HG02610 (cell line): Measurements from ENCODE around the gene SLC35F6.
A peak's percentile ranks its signal among the peaks of the same experiment; 100 is the strongest.

ENCODE experiments used
- ATAC-seq: cut with Tn5 transposase; IDR thresholded peaks from one replicate; pipeline ENCODE4 v1.9.1; 2021; ENCODE audit warnings: mild to moderate bottlenecking, moderate library complexity; ENCODE audit not compliant: unreplicated experiment

Gene SLC35F6, protein sequence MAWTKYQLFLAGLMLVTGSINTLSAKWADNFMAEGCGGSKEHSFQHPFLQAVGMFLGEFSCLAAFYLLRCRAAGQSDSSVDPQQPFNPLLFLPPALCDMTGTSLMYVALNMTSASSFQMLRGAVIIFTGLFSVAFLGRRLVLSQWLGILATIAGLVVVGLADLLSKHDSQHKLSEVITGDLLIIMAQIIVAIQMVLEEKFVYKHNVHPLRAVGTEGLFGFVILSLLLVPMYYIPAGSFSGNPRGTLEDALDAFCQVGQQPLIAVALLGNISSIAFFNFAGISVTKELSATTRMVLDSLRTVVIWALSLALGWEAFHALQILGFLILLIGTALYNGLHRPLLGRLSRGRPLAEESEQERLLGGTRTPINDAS

DNA sequence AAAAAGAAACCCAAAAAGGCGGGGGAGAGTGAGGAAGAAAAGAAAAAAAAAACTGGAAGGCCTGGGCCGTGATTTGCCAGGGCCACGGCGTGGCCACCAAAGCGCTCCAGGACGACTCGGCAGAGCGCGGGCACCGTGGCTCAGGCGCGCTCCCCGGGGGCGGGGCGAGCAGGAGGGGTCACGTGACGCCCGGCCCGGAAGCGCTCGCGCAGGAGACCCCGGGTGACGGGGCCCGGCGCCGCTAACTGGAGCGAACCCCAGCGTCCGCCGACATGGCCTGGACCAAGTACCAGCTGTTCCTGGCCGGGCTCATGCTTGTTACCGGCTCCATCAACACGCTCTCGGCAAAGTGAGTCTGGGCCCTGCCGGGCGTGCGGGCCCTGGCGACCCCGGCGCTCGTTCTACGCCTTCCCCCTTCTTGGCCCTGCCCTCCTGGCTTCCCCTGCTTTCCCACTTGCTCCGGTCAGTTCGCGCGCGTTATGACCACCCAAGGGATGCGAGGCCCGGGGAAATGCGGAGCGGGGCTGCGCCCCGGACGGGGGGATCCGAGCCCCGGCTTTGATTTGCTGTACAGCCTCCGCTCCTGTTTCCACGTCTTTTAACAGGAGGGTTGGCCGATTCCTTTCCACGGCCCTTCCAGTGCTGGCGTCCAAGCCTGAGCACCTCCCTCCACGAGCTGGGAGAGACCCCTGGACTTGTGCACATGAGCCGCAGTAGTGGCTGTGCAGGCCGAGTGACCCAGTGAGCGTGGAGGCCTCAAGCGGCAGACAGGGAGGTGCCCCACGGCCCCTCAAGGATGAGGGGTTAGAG lies at the start of gene SLC35F6:
TSS of gene SLC35F6 (plus strand) at position 207 of the 810 bp plus-strand sequence. CDS start at position 273, 66 bp downstream.
- ATAC-seq: peak; percentile 77

DNA sequence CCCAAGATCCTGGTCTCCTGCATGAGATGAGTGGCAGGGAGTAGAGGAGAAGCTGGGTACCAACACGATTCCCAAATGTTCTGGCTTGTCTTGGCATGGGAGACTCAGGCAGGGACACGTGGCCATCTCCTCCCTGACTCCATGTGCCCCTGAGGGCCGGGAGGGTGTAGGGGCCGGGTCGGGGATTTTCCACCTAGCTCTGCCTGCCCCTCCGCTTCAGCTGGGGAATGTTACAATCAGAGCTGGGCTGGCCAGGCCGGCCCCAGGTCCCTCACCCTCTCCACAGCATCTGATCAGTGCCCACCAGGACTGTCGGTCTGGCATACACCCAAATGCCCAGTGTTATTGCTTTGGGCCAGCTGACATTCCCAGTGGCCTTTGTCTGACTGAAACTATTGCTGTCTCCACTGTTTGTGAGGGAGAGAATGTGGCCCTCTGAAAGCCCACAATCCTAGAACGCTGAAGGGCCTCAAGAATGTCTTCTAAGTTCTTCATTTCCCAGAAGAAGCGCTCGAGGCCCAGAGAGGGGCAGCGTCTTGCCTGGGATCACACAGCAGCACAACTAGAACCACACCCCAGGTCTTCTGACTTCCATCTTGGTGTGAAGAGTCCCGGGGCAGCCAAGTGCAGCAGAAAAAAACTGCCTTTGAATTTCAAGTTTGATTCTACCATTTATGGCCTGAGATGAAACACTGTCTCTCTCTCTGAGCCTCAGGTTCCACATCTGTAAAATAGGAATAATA lies 48.4 kb upstream of the SLC35F6 start:
- no peak for ATAC-seq

DNA sequence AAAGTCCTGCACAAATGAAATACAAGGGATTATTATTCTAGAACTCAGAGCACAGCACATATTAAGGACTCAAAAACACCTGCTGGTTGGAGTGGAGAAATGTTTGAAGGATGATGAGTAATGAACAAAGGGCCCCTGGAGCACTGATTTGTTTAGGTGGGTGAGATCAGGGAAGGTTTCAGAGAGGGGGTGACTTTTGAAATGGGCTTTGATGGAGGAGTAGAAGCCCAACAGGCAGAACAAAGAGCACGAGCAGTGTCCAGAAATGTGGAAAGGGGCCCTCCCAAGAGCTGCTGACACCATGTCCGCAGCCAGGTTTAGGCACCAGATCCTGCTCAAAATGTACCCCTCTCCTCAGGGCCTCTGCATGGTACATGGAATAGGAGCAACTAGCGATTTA lies 47.7 kb upstream of the SLC35F6 start:
- ATAC-seq: no peak

DNA sequence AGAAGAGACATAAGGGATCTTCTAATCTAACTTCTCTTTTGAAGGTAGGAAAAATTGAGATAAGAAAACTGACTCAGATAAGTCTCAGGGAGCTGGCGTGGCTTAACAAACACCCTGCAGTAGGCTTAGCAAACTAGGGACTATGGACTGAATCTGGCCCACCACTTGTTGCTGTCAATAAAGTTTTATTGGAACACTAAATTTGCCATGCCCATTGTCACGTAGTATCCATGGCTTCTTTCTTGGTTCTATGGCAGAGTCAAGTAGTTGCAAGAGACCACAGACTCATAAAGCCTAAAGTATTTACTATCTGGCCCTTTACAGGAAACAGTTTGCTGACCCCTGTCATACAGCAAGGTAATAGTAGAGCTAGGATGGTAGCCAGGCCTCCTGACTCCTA lies 47.3 kb upstream of the SLC35F6 start:
- ATAC-seq: no peak

DNA sequence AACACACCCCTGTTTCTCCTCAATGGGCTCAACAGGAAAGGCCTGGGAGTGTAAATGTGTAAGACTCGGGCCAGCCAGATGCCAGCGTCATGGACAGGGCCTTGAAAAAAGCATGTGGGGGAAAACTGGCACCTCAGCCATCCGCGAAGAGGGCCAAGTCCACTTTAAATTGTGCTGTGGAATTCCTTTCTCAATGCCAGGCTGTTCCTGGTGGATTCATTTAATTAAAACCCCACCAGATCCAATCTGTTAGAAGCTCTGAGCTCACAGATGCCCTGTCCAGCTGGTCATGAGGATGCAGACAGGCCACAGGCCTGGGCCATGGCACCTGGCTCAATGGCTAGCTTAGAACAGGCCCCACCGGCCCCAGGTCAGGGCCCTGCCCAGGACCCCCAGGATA lies 46.7 kb upstream of the SLC35F6 start:
- no peak for ATAC-seq

DNA sequence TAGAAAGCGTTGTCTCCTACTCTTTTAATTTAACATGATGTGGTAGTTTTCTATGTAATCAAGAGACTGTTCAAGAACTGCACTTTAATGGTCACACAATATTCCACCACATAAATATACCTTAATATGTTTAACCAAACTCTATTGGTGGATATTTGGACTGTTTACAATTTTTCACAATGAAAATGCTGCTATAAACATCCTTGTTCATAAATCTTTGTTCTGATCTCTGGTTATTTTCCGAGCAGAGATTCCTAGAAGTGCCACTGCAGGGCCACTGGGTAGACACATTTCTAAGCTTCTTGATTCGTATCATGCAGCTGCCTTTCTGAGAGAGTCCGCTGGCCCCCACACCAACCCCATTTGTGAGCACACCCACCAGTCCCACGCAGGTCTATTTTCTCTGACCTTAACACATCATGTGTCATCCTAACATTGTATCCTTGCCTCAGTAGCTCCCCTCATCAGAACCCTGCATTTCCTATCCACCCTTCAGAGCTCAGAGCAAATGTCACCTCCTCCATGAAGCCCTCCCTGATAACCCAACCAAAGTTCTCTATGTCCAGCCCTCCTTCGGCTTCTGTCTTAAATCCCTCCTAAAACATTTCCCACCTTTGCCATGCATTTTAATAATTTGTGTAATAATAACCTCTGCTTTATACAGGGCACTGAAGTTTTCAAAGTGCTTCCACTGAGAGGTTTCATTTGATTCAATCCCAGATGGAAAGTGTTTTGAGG lies 45.0 kb upstream of the SLC35F6 start:
- no peak for ATAC-seq

DNA sequence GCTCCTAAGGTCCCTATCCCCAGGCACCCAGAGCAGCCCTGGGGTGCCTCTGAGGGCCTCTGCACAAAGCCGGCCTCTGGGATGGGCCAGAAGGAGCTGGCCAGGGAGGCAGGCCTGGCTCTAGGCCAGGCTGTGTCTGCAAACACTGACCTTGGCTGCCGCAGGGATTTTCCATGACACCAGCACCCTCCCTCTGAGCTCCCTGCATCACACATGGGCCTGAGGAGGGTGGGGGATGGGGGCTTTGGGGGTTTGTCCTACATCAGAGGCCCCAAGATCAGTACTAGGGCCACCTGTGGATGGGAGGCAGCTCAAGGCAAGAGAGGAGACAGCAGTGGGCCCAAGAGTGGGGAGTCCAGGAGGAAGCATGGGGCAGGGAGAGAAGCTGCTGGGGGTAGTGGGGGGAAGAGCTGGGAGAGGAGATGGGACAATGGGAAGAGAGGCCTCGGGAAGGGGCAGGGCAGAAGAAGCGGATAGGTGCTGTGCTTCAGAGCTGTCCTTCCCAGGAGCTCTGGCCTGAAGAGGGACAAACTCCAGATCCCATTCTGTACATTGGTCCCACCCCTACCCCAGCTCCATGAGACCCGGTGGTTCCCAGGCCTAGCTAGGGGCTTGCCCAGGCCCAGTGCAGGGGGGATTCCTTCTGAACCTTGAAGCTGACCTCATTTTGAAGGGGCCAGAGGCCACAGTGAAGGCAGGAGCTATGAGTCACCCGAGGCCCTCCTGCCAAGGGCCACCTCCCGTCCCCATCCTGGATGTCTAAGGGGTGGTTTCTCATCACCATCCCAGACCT lies 43.6 kb upstream of the SLC35F6 start:
- no peak for ATAC-seq

DNA sequence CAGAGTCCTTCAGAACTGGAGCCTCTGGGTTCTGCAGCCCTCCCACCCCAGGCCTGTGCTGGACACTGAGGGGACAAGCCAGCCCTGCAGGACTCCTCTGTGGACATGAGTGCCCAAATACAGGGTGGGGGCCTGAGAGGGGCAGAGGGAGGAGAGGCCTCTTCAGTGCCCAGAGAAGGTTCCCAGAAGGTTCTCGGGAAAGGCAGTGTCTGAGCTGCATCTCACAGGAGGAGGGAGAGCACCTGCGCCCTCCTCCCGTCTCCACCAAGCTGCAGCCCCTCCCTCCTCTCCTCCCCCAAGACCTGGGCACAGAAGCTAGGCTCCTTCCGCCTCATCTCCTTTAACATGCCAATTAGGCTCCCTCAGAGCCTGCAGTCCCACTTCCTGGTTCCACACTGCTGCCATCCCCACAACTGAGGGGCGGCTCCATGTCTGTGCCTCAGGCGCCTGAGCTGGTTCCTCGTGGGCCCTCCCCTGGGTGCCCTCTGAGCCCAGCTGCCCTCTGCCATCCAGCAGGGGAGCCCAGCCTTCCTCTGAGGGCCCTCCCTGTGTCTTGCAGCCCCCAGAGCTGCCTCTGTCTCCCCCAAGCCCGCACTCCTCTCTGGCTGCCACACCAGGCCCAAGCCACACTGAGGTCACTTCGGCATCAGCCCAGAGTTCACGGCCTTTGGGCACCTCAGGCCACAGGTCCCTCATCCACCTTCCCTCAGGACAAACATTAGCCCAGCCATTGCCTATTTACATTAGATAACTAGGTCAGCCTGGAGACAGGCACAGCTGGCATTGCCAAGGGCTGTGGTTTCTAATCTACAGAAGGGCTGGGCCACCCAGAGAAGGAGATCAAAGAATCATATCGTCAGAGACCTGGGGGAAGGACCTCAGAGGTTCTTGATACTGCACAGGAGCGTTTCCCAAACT lies 42.7 kb upstream of the SLC35F6 start:
- ATAC-seq: no peak

DNA sequence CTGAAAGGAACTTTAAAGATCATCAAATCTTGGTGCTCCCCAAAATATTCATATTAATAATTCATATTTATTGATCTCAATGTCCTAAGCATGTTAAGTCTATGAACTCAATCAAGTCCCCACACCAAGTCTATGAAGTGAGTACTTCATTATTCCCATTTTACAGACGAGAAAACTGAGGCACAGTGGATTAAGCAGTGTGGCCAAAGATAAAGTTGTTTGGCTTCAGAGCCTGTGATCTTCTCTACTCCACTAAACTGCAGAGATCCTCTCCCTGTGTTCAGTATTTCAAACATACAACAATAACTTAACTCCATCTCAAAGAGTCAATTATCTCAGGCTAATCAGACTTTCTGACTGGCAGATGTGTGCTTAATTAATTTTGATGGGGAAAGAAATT lies 41.8 kb upstream of the SLC35F6 start:
- ATAC-seq: no peak

DNA sequence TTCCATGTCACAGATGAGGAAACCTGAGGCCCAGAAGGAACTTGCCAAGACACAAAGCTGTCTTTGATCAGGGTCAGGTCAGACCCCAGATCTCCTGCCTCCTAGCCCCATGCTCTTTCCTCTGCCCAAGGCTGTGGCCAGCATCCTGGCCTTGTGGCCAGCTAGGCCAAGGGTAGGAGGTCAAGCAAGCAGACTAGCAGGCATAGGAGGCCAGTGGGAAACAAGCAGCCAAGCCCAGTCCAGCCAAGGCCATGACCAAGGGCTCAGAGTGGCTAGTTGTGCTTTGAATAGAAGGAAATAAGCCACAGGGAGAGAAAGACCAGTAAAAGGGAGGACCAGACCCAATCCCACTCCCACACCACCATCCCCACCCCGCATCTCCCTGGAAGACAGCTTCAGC lies 41.2 kb upstream of the SLC35F6 start:
- no peak for ATAC-seq

DNA sequence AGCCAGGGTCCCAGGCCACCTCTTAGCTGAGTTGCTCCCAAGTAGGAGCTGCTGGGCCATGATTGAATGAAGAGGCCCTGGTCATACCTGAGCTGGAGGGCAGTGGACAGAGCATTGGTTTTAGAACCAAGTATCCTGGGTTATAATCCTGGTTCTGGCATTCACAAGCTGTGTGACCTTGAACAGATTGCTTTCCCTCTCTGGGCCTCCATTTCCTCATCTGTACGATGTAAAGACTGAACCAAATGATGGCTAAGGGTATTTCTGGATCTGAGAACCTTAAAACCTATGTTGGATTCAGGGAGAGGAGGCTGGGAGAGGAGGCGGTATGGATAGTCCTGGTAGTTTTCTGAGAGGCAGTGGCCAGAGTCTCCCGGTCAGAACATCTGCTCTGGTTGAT lies 40.6 kb upstream of the SLC35F6 start:
- no peak for ATAC-seq

DNA sequence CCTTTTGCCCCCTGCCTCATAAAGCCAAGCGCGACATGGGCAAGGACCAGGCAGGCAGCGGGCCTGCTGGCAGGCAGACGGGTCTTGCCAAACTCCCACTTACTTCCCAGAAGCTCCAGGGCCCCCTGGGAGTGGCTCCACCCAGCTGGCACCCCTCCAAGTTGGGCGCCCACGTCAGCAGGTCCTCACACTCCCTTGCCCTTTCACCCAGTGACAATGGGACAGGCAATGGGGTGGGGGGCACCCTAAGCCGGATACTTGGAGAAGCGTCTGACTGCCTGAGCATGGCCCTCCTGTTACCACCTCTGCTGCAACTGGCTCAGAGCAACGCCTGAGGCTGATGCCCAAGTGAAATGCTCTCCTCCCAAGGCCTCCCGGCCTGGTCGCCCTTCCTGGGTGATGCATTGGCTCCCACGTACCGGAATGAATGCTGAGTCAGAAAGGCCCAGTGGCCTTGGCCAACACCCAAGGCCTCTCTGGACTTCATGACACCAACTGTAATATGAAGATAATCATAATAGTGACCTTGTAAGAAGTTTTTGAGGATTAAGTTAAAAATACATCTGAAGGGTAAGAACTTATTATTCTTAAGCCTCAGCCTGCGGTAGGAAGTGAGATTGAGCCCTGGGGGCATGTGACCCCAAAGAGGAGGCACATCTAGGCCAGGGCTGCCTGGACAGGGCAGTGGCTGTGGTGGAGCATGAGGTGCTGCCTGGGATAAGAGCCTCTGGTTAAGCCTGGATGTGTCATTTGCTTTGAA lies 39.9 kb upstream of the SLC35F6 start:
- no peak for ATAC-seq

DNA sequence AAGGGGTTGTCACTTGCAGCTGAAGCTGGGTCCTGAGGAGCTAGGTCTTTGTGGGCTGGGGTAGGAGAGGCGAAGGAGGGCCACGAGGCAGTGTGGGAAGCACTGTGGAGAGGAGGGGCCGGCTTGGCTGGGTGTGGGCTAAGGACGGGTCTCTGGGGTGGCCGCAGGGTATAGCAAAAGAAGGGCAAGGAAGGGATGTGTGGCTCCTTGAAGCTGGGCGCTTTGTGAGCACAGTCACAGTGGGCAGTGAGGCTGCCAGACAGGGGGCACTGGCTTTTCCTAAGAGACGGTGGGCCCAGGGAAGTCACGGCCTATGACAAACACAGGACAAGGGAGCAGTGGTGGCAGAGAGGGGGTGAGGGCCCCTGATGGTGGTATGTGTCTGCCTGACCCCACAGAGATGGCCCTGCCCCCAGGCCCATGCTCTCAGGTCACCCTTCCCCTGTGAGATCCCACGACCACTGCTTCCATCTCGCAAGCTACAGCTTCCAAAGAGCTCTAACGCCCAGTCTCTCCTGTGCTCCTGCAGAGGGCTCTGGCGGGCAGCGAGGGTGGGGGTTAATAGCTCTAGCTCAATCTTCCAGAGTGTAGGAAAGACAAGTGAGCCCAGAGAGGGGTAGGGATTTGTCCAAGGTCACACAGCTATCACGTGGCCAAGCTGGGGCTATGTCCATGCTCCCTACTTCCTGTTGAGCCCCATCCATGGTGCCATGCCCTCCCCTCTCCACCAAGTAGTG lies 39.1 kb upstream of the SLC35F6 start:
- ATAC-seq: no peak

DNA sequence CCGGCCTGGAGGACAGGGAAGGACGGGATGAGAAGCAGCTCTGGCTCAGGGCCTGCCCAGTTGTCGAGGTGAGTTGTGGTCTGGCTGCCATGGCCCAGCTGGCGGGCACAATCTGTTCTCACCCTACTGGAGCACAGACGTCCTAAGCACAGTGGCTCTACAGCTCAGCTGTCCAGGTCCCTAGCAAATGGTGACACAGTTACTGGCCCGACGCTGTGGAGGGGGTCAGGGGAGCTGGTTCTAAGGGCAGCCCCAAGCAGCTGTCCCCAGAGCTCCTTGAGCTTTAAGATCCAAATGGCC lies 38.6 kb upstream of the SLC35F6 start:
- ATAC-seq: no peak

DNA sequence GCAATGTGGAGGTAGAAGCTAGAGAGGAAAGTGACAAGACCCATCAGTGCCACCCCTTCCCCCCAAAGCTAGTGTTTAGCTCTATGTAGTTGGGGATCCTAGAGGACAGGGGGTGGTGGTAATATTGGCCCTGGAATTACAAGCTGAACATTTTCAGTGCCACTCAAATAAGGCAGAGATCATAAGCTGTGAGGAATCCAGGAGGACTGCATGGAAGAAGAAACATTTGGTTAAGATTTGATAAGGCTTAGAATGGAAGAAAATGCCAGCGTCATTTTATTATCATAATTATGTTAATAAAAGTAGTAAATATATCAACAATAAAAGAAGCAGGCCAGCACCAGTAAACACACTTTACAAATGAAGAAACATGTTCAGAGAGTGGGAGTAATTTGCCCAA lies 37.9 kb upstream of the SLC35F6 start:
- ATAC-seq: no peak

DNA sequence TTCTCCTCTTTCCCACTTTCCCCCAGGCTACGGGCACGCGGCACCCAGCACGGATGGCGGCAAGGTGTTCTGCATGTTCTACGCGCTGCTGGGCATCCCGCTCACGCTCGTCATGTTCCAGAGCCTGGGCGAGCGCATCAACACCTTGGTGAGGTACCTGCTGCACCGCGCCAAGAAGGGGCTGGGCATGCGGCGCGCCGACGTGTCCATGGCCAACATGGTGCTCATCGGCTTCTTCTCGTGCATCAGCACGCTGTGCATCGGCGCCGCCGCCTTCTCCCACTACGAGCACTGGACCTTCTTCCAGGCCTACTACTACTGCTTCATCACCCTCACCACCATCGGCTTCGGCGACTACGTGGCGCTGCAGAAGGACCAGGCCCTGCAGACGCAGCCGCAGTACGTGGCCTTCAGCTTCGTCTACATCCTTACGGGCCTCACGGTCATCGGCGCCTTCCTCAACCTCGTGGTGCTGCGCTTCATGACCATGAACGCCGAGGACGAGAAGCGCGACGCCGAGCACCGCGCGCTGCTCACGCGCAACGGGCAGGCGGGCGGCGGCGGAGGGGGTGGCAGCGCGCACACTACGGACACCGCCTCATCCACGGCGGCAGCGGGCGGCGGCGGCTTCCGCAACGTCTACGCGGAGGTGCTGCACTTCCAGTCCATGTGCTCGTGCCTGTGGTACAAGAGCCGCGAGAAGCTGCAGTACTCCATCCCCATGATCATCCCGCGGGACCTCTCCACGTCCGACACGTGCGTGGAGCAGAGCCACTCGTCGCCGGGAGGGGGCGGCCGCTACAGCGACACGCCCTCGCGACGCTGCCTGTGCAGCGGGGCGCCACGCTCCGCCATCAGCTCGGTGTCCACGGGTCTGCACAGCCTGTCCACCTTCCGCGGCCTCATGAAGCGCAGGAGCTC lies 36.2 kb upstream of the SLC35F6 start:
- ATAC-seq: no peak

DNA sequence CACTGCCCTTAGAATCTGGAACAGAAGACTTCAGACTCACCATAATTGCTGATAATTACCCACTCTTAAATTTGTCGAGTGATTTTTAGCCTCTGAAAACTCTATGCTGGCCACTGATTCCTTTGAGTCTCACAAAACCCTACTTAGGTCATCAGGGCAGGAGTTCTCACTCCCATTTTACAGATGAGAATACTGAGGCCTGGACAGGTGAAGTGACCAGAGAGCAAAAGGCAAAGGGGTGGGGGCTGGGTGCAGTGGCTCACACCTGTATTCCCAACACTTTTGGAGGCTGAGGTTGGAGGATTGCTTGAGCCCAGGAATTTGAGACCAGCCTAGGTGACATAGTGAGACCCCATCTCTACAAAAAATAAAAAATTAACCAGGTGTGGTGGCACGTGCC lies 34.8 kb upstream of the SLC35F6 start:
- no peak for ATAC-seq
